ENCODE data around the gene SERPINH1. TPM values are rescaled to one million over a fixed set of nuclear protein-coding genes. Genes with fewer than 3 reads are reported as not detected.

The SERPINH1 gene
- total and polyA plus RNA-seq, 7 donors, result 11.6 to 43.3 (median 28.8) TPM

- peak; percentile 62 to 82 for DNase-seq
These were observed 10.7 kb downstream of the SERPINH1 start for GRCh38 chr11:75572744-75573143.

GRCh38 chr11:75574698-75575602 lies 12.9 kb downstream of the SERPINH1 start:
- Histone ChIP-seq H3K4me1 (peaks cover 10% of the 10 kb centered on the region), H3K27me3 (ENCODE audit: insufficient read depth in 3 of 3, low read length in 2 of 3) (no peaks in the 10 kb centered on the region), H3K27ac (no peak overlapping the region), H3K36me3 (ENCODE audit: insufficient read depth in 1 of 2, low read depth in 1 of 2) (peaks cover 12 to 43% of the 10 kb centered on the region in 2 donors), H3K4me3 (no peak overlapping the region), H3K9me3 (no peaks in the 10 kb centered on the region)
- 69 to 80% (median 75%) methylated on average over 12 of the region's 12 CpGs for WGBS, 3 donors
- DNase-seq (no peak), ATAC-seq (peak in 1 of 4 donors; percentile 4)
- intact Hi-C loops (cut with DNase I), result no loop called here
- TF ChIP-seq CTCF (IDR thresholded peaks at IDR 0.05), result no peak

More at GRCh38 chr11:75572744-75573143, 10.7 kb downstream of the SERPINH1 start:
- H3K27ac ChIP-seq, result peak overlapping the region; percentile 49
- 21 to 40% (median 26%) methylated on average over 8 of the region's 8 CpGs for WGBS, 3 donors
- intact Hi-C loops (cut with DNase I), result no loop called here
- H3K4me1 ChIP-seq, result peaks cover 10% of the 10 kb centered on the region
- peaks cover 12 to 65% of the 10 kb centered on the region in 2 donors for H3K36me3 ChIP-seq (ENCODE audit: insufficient read depth in 1 of 2, low read depth in 1 of 2)
- no peak overlapping the region for H3K4me3 ChIP-seq
- no peak for TF ChIP-seq CTCF (IDR thresholded peaks at IDR 0.05)
- H3K27me3 ChIP-seq (ENCODE audit: insufficient read depth in 3 of 3, low read length in 2 of 3), result no peaks in the 10 kb centered on the region
- ATAC-seq, result peak; percentile 81 to 92 (median 88)
- H3K9me3 ChIP-seq, result no peaks in the 10 kb centered on the region

GRCh38 chr11:75576017-75576416 lies 14.0 kb downstream of the SERPINH1 start:
- ATAC-seq (no peak), DNase-seq (no peak)
- H3K9me3 ChIP-seq, result no peaks in the 10 kb centered on the region
- no peak for TF ChIP-seq CTCF (IDR thresholded peaks at IDR 0.05)
- no peaks in the 10 kb centered on the region for H3K27me3 ChIP-seq (ENCODE audit: insufficient read depth in 3 of 3, low read length in 2 of 3)
- peaks cover 10% of the 10 kb centered on the region for H3K4me1 ChIP-seq
- 64 to 73% (median 72%) methylated on average over 6 of the region's 6 CpGs for WGBS, 3 donors
- H3K27ac ChIP-seq, result no peak overlapping the region
- intact Hi-C loops (cut with DNase I), result no loop called here
- no peak overlapping the region for H3K4me3 ChIP-seq
- peaks cover 11 to 32% of the 10 kb centered on the region in 2 donors for H3K36me3 ChIP-seq (ENCODE audit: insufficient read depth in 1 of 2, low read depth in 1 of 2)

GRCh38 chr11:75576499-75576918 lies 14.5 kb downstream of the SERPINH1 start:
- intact Hi-C loops (cut with DNase I), result no loop called here
- ATAC-seq, result peak in 1 of 4 donors; percentile 5
- Histone ChIP-seq H3K4me3 (no peak overlapping the region), H3K27ac (no peak overlapping the region), H3K4me1 (peaks cover 10% of the 10 kb centered on the region), H3K36me3 (ENCODE audit: insufficient read depth in 1 of 2, low read depth in 1 of 2) (peaks cover 6 to 27% of the 10 kb centered on the region in 2 donors), H3K9me3 (no peaks in the 10 kb centered on the region), H3K27me3 (ENCODE audit: insufficient read depth in 3 of 3, low read length in 2 of 3) (no peaks in the 10 kb centered on the region)
- peak in 1 of 2 donors; percentile 72 for DNase-seq
- TF ChIP-seq CTCF (IDR thresholded peaks at IDR 0.05), result no peak
- WGBS, 3 donors, result 34 to 39% (median 39%) methylated on average over 8 of the region's 8 CpGs

Data from psoas muscle (tissue), 8 donors.